Fibroblast of skin of left biceps (primary cell): ENCODE results near the gene TAF11L6.
"Not testable (repeated sequence)": the region's sequence is repeated elsewhere in the genome, so short reads cannot be mapped to it uniquely, and the experiment has no call there.

Experiments
- DNase-seq, 2 experiments: peaks; one replicate each; pipeline ENCODE4 v3.0.0-alpha.2; 2013; ENCODE audit warnings: low read depth in 2 of 2

The TAF11L6 gene

DNA sequence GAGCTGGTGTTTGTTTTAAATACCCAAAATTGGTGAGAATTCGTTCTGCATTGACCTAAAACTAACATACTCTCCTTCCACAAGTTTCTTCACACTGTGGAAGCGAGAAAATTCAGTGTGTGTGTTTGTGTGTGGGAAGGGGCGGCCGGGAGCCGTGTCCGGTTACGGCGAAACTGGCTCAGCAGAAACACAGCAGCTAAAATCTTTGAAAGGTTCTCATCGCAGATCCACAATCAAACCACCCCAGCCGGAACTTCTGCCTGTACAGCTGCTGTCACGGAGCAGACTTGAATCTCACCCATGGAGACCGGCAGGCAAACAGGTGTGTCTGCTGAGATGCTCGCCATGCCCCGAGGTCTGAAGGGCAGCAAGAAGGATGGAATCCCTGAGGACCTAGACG lies at the start of gene TAF11L6:
TSS of gene TAF11L6 (plus strand) at position 301 of the 400 bp plus-strand sequence.
- DNase-seq: not testable (repeated sequence)

GRCh38 chr5:17481378-17481777 lies 47.1 kb upstream of the TAF11L6 start:
- no peak for DNase-seq

- no peak for DNase-seq
Observed at GRCh38 chr5:17482790-17483189, 45.7 kb upstream of the TAF11L6 start.

DNA sequence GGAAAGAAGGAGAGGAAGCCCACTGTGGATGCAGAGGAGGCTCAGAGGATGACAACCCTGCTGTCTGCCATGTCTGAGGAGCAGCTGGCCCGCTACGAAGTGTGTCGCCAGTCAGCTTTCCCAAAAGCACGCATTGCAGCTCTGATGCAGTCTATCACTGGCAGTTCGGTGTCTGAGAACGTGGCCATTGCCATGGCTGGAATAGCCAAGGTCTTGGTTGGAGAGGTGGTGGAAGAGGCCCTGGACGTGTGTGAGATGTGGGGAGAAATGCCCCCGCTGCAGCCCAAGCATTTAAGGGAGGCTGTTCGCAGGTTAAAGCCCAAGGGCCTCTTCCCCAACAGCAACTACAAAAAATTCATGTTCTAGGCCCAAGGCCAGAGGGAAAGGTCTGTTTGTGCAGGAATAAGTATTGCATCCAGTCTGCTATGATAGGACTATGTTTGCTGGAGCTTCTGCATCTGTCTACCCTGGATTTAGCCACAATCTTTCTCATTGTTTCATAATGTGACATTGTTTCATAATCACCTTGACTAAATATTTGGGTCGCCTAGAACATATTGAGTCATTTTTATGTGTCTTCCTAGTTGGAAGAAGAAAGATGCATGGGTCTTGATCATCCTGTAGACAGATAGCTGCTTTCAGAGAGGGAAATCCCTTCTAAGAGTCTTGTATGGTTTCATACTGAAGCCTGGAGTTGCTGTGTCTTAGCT lies 41.9 kb upstream of the TAF11L6 start:
- DNase-seq: not testable (repeated sequence)

DNA sequence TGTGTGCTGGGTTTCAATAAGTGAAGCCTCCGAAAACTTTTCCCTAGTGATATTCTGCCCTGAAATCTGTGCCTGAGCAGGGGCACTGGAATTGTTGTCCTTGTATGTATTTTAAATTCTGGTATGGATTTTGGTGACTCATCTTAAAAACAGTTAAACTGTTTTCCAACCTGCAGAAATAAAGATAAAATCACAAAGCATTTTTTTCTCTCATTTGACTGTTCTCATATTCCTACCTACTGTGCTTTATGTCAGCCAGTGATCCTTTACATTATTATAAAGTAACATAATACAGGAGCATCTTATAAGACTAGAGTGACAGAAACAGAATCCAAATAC lies 41.3 kb upstream of the TAF11L6 start:
- no peak for DNase-seq

- DNase-seq: not testable (repeated sequence)
Observed at GRCh38 chr5:17491257-17491656, 37.2 kb upstream of the TAF11L6 start.

GRCh38 chr5:17492770-17493169 lies 35.7 kb upstream of the TAF11L6 start:
- DNase-seq: no peak

DNA sequence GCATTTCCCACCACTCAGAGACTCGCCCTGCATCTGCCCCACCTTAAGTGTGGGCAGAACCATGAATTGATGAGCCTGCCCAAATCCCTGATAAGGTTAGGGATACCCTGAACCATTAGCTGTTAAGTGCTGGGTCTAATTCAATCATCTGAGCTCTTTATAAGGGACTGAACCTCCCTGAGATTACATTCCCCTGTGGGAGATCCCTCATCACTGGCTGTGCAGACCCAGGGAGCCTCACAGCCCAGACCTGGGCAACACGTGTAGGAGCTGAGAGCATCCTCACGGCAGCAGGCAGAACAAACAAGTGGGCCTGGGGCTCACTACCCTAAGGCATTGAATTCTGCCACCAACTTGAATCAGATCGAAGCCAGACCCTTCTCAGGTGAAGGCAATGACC lies 31.0 kb upstream of the TAF11L6 start:
- DNase-seq: no peak

DNA sequence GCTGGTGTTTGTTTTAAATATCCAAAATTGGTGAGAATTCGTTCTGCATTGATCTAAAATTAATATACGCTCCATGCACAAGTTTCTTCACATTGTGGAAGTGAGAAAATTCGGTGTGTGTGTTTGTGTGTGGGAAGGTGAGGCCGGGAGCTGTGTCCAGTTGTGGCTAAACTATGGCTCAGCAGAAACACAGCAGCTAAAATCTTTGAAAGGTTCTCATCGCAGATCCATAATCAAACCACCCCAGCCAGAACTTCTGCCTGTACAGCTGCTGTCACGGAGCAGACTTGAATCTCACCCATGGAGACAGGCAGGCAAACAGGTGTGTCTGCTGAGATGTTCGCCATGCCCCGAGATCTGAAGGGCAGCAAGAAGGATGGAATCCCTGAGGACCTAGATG lies 30.5 kb upstream of the TAF11L6 start, which contains the start of gene TAF11L2:
TSS of gene TAF11L2 (plus strand) at position 301 of the 400 bp plus-strand sequence.
- not testable (repeated sequence) for DNase-seq

GRCh38 chr5:17511775-17512325 lies 16.6 kb upstream of the TAF11L6 start:
- DNase-seq: no peak

GRCh38 chr5:17517526-17517925 lies 10.9 kb upstream of the TAF11L6 start:
- DNase-seq: not testable (repeated sequence)

GRCh38 chr5:17518067-17518466 lies 10.4 kb upstream of the TAF11L6 start, which contains the start of gene TAF11L3:
Gene TAF11L3 (plus strand): TSS chr5:17518367.
- DNase-seq: not testable (repeated sequence)

- DNase-seq: not testable (repeated sequence)
Observed at GRCh38 chr5:17519508-17519907, 9.0 kb upstream of the TAF11L6 start.

GRCh38 chr5:17521501-17521900 lies 7.0 kb upstream of the TAF11L6 start, which contains the start of gene TAF11L4:
Gene TAF11L4 (plus strand): TSS chr5:17521801.
- DNase-seq: not testable (repeated sequence)

DNA sequence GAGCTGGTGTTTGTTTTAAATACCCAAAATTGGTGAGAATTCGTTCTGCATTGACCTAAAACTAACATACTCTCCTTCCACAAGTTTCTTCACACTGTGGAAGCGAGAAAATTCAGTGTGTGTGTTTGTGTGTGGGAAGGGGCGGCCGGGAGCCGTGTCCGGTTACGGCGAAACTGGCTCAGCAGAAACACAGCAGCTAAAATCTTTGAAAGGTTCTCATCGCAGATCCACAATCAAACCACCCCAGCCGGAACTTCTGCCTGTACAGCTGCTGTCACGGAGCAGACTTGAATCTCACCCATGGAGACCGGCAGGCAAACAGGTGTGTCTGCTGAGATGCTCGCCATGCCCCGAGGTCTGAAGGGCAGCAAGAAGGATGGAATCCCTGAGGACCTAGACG lies 3.5 kb upstream of the TAF11L6 start, which contains the start of gene TAF11L5:
TSS of gene TAF11L5 (plus strand) at position 301 of the 400 bp plus-strand sequence.
- not testable (repeated sequence) for DNase-seq

DNA sequence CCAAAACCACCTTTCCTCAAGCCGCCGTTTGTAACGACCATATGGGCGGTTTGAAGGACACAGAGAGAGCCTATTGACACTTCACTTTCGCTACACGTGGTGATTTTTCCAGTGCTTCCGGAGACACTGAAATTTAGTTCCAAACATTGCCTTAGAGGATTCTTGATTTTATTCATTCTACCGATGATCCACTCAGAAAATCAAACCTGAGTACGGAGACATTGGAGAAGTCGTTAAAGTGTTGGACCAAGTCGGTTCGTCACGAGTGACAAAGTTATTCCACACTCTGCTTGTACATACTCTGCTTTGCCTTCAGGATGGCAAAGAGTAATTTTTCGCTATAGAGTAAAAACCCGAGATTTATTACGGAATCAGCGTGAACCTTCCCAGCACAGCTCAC lies 2.0 kb upstream of the TAF11L6 start:
- DNase-seq: not testable (repeated sequence)
